Astrocyte (in vitro differentiated cells and primary cell): Measurements from ENCODE around the gene COL2A1. TPM values are rescaled to one million over a fixed set of nuclear protein-coding genes. Genes with fewer than 3 reads are reported as not detected.
A peak's percentile ranks its signal among the peaks of the same experiment; 100 is the strongest.

ENCODE experiments used
- DNase-seq: peaks from one replicate; pipeline ENCODE4 v3.0.0-alpha.2; 2010; ENCODE audit warnings: low read depth
- FAIRE-seq: peaks from 2 replicates; lab custom pipeline; 2011; peaks lifted over from hg19 to GRCh38; lab: Jason Lieb, UNC
- H2AFZ ChIP-seq: 2 replicates; pipeline ENCODE4 v1.6.0; 2012; ENCODE audit warnings: low read depth, low read length, inconsistent platforms
- H3K27ac ChIP-seq: 2 replicates; pipeline ENCODE4 v1.5.1; 2011; ENCODE audit warnings: low read depth, low read length, inconsistent platforms
- H3K27me3 ChIP-seq: 2 replicates; pipeline ENCODE4 v1.6.0; 2011; ENCODE audit warnings: low read length, inconsistent platforms; ENCODE audit not compliant: insufficient read depth
- H3K36me3 ChIP-seq: 2 replicates; pipeline ENCODE4 v1.5.1; 2011; ENCODE audit warnings: low read length, inconsistent platforms; ENCODE audit not compliant: insufficient read depth
- H3K4me1 ChIP-seq: 2 replicates; pipeline ENCODE4 v1.5.1; 2011; ENCODE audit warnings: low read length, inconsistent platforms; ENCODE audit not compliant: insufficient read depth
- H3K4me2 ChIP-seq: 2 replicates; pipeline ENCODE4 v1.6.0; 2012; ENCODE audit warnings: low read length, inconsistent platforms
- H3K4me3 ChIP-seq: 2 replicates; pipeline ENCODE4 v1.5.1; 2011; ENCODE audit warnings: low read depth, mild to moderate bottlenecking, low read length, inconsistent platforms; ENCODE audit not compliant: insufficient read depth
- H3K79me2 ChIP-seq: 2 replicates; pipeline ENCODE4 v1.6.0; 2012; ENCODE audit warnings: mild to moderate bottlenecking, low read length, inconsistent platforms; ENCODE audit not compliant: insufficient read depth
- H3K9ac ChIP-seq: 2 replicates; pipeline ENCODE4 v1.6.0; 2012; ENCODE audit warnings: mild to moderate bottlenecking, low read length, inconsistent platforms
- H3K9me3 ChIP-seq: 2 replicates; pipeline ENCODE4 v1.5.1; 2012; ENCODE audit warnings: low read depth, mild to moderate bottlenecking, low read length, inconsistent platforms; ENCODE audit not compliant: insufficient read depth
- H4K20me1 ChIP-seq: 2 replicates; pipeline ENCODE4 v1.6.0; 2012; ENCODE audit warnings: low read length, inconsistent platforms; ENCODE audit not compliant: insufficient read depth
- H3K27ac Mint-ChIP-seq: one replicate; pipeline ENCODE4 v1.8.0; 2021; ENCODE audit warnings: mild to moderate bottlenecking, mixed read lengths; ENCODE audit not compliant: unreplicated experiment
- H3K27me3 Mint-ChIP-seq: one replicate; pipeline ENCODE4 v1.8.0; 2021; ENCODE audit warnings: low read depth, mixed read lengths; ENCODE audit not compliant: unreplicated experiment
- H3K36me3 Mint-ChIP-seq: one replicate; pipeline ENCODE4 v1.8.0; 2021; ENCODE audit warnings: low read depth, mixed read lengths; ENCODE audit not compliant: unreplicated experiment
- H3K4me1 Mint-ChIP-seq: one replicate; pipeline ENCODE4 v1.8.0; 2021; ENCODE audit warnings: low read depth, mixed read lengths; ENCODE audit not compliant: unreplicated experiment
- H3K4me3 Mint-ChIP-seq: one replicate; pipeline ENCODE4 v1.8.0; 2021; ENCODE audit warnings: mild to moderate bottlenecking, moderate library complexity, mixed read lengths; ENCODE audit not compliant: unreplicated experiment
- H3K9me3 Mint-ChIP-seq: one replicate; pipeline ENCODE4 v1.8.0; 2021; ENCODE audit warnings: mild to moderate bottlenecking, mixed read lengths; ENCODE audit not compliant: unreplicated experiment
- CTCF ChIP-seq: IDR thresholded peaks from 2 replicates; pipeline ENCODE4 v1.5.1; 2011; ENCODE audit warnings: low read depth, mild to moderate bottlenecking, inconsistent platforms, low read length, moderate library complexity; ENCODE audit not compliant: insufficient read depth
- EZH2 ChIP-seq: IDR thresholded peaks from 2 replicates; pipeline ENCODE4 v1.6.1; 2012; ENCODE audit warnings: mild to moderate bottlenecking, low read length, inconsistent platforms; ENCODE audit not compliant: insufficient read depth
- total RNA-seq: library from RNA; stranded (reverse); gene quantifications from 2 replicates; pipeline ENCODE4 v1.2.1, GENCODE V29; 2021

COL2A1 gene
- total RNA-seq, 1 donor from 2014 or later = 20.3 TPM

GRCh38 chr12:47940773-47941474 lies 63.4 kb downstream of the COL2A1 start:
- Histone ChIP-seq H3K4me1 (peaks cover 3% of the 10 kb centered on the region), H3K27me3 (no peaks in the 10 kb centered on the region), H3K4me3 (no peak overlapping the region), H4K20me1 (no peaks in the 10 kb centered on the region), H3K9ac (no peak overlapping the region), H3K79me2 (no peaks in the 10 kb centered on the region), H3K27ac (no peak overlapping the region), H3K9me3 (no peaks in the 10 kb centered on the region), H3K4me2 (no peak overlapping the region), H3K36me3 (no peaks in the 10 kb centered on the region), H2AFZ (no peak overlapping the region)
- TF ChIP-seq EZH2 = no peak
- TF ChIP-seq CTCF = no peak
- Mint-ChIP-seq H3K27ac (no peak overlapping the region), H3K9me3 (peaks cover 4% of the 10 kb centered on the region), H3K27me3 (peaks cover 33% of the 10 kb centered on the region), H3K4me1 (peaks cover 22% of the 10 kb centered on the region), H3K4me3 (no peak overlapping the region), H3K36me3 (no peaks in the 10 kb centered on the region)
- FAIRE-seq (no peak), DNase-seq (no peak)

GRCh38 chr12:47939009-47939601 lies 65.2 kb downstream of the COL2A1 start:
- H3K9me3 Mint-ChIP-seq = peaks cover 4% of the 10 kb centered on the region
- peaks cover 32% of the 10 kb centered on the region for H3K27me3 Mint-ChIP-seq
- no peak overlapping the region for H3K27ac Mint-ChIP-seq
- no peak overlapping the region for H3K4me3 ChIP-seq
- no peaks in the 10 kb centered on the region for H3K36me3 ChIP-seq
- H3K4me3 Mint-ChIP-seq = no peak overlapping the region
- H3K4me1 ChIP-seq = peaks cover 3% of the 10 kb centered on the region
- H3K36me3 Mint-ChIP-seq = no peaks in the 10 kb centered on the region
- no peaks in the 10 kb centered on the region for H3K79me2 ChIP-seq
- H4K20me1 ChIP-seq = no peaks in the 10 kb centered on the region
- no peak for FAIRE-seq
- no peak overlapping the region for H3K9ac ChIP-seq
- no peaks in the 10 kb centered on the region for H3K9me3 ChIP-seq
- H3K27me3 ChIP-seq = no peaks in the 10 kb centered on the region
- DNase-seq = no peak
- no peak overlapping the region for H2AFZ ChIP-seq
- TF ChIP-seq CTCF (no peak), EZH2 (no peak)
- no peak overlapping the region for H3K4me2 ChIP-seq
- peaks cover 28% of the 10 kb centered on the region for H3K4me1 Mint-ChIP-seq
- H3K27ac ChIP-seq = no peak overlapping the region

GRCh38 chr12:47938594-47938993 lies 65.7 kb downstream of the COL2A1 start:
- Histone ChIP-seq H3K4me3 (no peak overlapping the region), H3K4me1 (peaks cover 3% of the 10 kb centered on the region), H3K9ac (no peak overlapping the region), H3K79me2 (no peaks in the 10 kb centered on the region), H3K9me3 (no peaks in the 10 kb centered on the region), H2AFZ (no peak overlapping the region), H3K4me2 (peak overlapping the region; percentile 42), H3K36me3 (no peaks in the 10 kb centered on the region), H3K27ac (no peak overlapping the region), H4K20me1 (no peaks in the 10 kb centered on the region), H3K27me3 (no peaks in the 10 kb centered on the region)
- Mint-ChIP-seq H3K4me3 (no peak overlapping the region), H3K36me3 (no peaks in the 10 kb centered on the region), H3K27me3 (peaks cover 26% of the 10 kb centered on the region), H3K27ac (no peak overlapping the region), H3K9me3 (peaks cover 4% of the 10 kb centered on the region), H3K4me1 (peaks cover 28% of the 10 kb centered on the region)
- FAIRE-seq (no peak), DNase-seq (no peak)
- TF ChIP-seq EZH2 = no peak
- no peak for TF ChIP-seq CTCF
